T follicular helper cell (primary cell): ENCODE data around the gene PRSS3.
"Not testable (repeated sequence)": the region's sequence is repeated elsewhere in the genome, so short reads cannot be mapped to it uniquely, and the experiment has no call there.

Experiments used
- DNase-seq: peaks from one replicate; pipeline ENCODE4 v3.0.0-alpha.2; 2020; ENCODE audit warnings: low read depth

Gene PRSS3

GRCh38 chr9:33786681-33787080 is 8.7 kb upstream of the PRSS3 start:
- no peak for DNase-seq

DNA sequence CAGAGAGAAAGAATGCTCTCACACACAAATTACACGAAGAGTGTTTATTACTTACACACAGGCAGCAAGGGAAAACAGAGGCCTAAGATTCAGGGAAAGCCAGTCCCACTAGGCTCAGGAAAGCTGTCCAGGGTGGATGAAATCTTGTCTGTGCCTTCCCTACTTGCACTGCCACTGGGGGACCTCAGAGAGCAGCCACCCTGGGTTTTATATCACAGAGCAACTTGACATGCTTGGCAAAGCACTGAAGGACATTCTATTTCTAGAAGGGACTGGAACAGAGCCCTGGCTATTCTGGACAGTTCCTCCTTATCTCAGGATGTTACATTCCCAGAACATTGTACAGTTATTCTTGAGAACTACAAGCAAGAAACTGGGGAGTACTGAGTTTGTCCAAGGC is 7.5 kb upstream of the PRSS3 start:
- no peak for DNase-seq

DNA sequence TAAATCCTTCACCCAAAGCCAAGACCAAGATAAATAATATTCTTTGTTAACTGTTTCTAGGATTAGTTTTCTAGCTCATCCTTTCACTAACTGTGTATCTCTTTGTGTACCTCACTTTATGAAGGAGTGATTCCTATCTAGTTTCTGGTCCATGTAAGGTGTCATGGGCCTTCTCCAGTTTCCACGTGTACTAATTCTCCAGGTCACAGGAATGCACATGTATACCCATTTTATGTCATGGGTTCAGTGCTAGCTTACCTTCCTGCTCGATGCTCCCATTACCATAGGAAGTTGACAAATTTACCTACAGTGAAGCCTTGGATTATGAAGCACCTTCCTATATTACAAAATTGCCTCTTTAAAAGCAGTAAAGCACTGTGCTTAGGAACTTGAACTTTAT is 5.9 kb upstream of the PRSS3 start:
- not testable (repeated sequence) for DNase-seq

GRCh38 chr9:33791117-33791516 is 4.2 kb upstream of the PRSS3 start:
- DNase-seq, result no peak

DNA sequence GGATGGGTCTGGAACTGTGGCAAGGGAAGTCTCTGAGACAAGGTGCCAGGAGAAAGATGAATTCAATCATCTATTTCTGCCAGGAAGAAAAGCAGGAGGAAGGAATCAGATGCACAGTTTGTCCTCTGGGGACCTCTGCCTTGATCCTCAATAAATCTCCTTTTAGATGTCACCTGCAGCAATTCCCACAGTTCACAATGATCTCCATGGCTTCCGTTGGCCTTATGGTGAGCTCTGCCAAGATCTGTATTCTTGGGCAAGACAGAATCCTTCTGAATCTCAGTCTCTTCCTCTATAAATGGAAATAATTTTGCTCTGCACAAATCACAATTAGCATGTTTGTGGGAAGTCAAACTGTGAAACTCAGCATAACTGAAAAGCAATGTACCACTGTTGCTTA is 1.9 kb upstream of the PRSS3 start:
- not testable (repeated sequence) for DNase-seq

GRCh38 chr9:33794560-33794959 is 801 bp upstream of the PRSS3 start:
- no peak for DNase-seq

DNA sequence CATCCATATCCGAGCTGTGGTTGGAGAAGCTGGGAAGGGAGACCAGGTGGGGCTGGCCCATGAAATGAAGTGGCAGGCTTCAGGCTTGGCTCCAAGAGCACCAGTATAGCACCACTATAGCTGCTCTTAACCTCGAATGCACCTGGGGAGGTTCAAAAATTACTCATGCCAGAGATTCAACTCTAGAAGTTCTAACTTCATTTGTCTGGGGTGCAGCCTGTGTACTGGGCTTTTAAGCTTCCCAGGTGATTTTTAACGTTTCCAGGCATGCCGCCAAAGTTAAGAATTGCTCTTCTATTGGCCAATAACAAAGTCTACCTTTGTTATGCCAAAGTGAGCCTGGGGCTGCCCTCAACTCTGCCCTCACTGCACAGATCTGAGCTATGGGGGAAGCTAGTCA is 458 bp downstream of the PRSS3 start:
- no peak for DNase-seq

DNA sequence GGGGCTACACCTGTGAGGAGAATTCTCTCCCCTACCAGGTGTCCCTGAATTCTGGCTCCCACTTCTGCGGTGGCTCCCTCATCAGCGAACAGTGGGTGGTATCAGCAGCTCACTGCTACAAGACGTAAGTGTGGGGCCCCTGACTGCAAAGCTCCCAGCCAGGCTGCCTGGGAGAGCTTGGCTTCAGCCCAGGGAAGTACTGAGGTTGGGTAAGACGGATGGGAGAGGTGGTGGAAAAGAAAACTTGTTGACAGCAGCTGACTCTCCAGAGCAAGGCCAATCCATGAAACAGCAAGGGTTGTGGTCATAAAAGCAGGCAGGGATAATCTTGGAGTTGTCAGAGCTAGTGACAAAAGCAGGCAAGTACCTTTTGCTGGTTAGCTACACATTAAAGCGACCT is 1.3 kb downstream of the PRSS3 start:
- DNase-seq, result not testable (repeated sequence)

- DNase-seq, result no peak
Observed at GRCh38 chr9:33797837-33798236, 2.5 kb downstream of the PRSS3 start.

GRCh38 chr9:33798545-33798944 is 3.2 kb downstream of the PRSS3 start:
- DNase-seq, result no peak

GRCh38 chr9:33799928-33800704 is 4.8 kb downstream of the PRSS3 start:
- DNase-seq, result no peak

- no peak for DNase-seq
Observed at GRCh38 chr9:33800886-33801285, 5.5 kb downstream of the PRSS3 start.

- not testable (repeated sequence) for DNase-seq
Observed at GRCh38 chr9:33801943-33802500, 6.7 kb downstream of the PRSS3 start.

- DNase-seq, result not testable (repeated sequence)
Observed at GRCh38 chr9:33804196-33804595, 8.8 kb downstream of the PRSS3 start.

GRCh38 chr9:33807156-33807555 is 11.8 kb downstream of the PRSS3 start:
- DNase-seq, result not testable (repeated sequence)

- not testable (repeated sequence) for DNase-seq
Observed at GRCh38 chr9:33808979-33809322, 13.6 kb downstream of the PRSS3 start.

- DNase-seq, result no peak
Observed at GRCh38 chr9:33809506-33809905, 14.1 kb downstream of the PRSS3 start.

GRCh38 chr9:33813712-33814641 is 18.6 kb downstream of the PRSS3 start:
- DNase-seq, result no peak

GRCh38 chr9:33815781-33816180 is 20.4 kb downstream of the PRSS3 start:
- DNase-seq, result no peak

DNA sequence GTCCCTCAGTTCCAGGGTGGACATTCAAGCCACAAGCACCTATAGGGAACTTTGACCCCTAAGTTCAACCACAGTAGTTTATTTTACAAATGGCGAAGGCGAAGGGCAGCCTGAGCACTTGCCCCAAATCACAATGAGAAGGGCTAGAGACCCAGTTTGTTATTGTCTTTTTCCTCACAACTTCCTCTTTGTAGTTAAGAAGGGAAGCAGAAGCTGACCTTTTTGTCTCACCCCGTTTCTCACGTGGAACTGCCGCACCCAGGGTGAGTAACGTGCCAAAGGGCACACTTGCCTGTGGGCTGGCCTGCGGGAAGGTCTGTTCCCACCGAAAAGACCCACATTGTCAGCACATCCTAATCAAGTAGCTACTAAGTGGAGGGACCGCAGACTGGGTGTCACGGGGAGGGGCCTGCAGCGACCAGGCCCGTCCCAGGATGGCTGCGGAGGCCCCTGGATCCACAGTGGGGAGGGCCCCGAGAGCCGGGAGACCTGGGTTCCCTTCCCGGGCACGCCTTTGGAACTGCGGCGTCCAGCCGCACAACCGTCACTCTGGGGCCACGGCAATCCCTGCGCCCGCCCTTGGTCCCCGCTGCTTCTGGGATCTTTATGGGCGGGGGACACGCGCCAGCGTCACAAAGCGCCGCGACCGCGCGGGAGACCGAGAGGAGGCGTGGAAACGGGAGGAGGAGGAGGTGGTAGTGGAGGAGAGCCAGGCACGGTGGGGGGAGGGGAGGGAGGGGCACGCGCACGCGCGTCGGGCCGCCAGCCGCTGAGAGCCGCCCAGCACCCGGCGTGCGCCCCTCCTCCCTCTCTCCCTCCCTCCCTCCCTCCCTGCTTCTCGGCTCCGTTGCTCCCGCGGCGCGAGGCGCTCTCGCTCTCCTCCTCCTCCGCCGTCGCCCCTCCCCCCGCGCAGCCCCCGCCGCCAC is 21.2 kb downstream of the PRSS3 start, which contains the start of gene UBE2R2:
Gene UBE2R2, plus strand, starts transcription at position 834 of the 926 bp plus-strand sequence. CDS start 598 bp downstream, outside the sequence.
- DNase-seq, result peak; percentile 93
